ENCODE measurements around the gene NR2F1-AS1.

DNA sequence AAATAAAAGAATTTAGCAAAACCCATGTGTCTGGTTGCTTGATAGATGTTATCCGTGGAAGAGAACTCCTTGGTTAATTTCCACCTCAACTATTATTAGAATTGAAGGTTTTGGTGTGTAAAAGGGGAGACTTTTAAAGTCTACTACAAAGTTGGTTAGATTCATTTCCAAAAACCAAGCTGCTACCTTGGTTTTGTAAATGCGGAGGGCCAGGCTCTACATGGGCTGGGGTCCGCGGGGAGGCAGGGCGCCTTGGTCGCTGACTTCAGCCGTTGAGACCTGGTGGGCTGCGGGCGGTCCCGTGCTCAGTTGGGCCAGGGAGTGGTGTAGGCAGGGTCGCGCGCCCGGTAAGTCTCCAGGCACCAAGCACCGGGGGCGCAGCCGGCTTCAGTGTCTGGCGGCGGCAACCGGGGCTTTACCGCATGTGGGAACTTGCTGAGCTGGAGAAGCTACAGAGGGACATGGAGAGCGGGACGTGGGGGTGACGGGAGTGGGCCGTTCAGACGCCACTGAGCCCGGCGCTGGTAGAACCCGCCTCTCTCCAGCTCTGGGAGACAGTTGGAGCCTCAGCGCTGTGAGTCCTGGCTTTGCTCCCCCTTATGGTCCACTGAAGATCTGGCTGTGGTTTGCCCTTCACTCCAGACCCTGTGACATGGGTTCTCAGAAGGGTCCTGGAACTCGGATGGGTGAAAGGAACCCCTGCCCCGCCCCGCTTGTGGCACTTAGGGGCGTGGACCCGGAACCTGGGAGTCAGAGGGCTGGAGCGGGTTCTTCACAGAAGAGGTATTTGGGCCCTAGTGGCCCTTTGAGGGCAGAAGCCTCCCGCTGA lies 13.8 kb upstream of the NR2F1-AS1 start:
- TF ChIP-seq RB1 (IDR thresholded peaks at IDR 0.05; ENCODE audit: low read depth) (no peak), MXI1 (IDR thresholded peaks at IDR 0.05; ENCODE audit: low read depth, low read length) (no peak), CBX5 (IDR thresholded peaks at IDR 0.05; ENCODE audit: borderline replicate concordance, low read depth) (no peak), POLR2A (conservative IDR thresholded peaks at IDR 0.05) (no peak), ZNF75A (CRISPR knock-in tag; IDR thresholded peaks at IDR 0.05) (no peak), NR2C2 (CRISPR knock-in tag; IDR thresholded peaks at IDR 0.05) (no peak), NR2C2 (tag; IDR thresholded peaks at IDR 0.05) (no peak), NBN (IDR thresholded peaks at IDR 0.05; ENCODE audit: low read depth) (no peak), ZSCAN29 (IDR thresholded peaks at IDR 0.05) (no peak), ZNF133 (CRISPR knock-in tag; IDR thresholded peaks at IDR 0.05) (no peak)
- TF ChIP-seq, protein P1, sequence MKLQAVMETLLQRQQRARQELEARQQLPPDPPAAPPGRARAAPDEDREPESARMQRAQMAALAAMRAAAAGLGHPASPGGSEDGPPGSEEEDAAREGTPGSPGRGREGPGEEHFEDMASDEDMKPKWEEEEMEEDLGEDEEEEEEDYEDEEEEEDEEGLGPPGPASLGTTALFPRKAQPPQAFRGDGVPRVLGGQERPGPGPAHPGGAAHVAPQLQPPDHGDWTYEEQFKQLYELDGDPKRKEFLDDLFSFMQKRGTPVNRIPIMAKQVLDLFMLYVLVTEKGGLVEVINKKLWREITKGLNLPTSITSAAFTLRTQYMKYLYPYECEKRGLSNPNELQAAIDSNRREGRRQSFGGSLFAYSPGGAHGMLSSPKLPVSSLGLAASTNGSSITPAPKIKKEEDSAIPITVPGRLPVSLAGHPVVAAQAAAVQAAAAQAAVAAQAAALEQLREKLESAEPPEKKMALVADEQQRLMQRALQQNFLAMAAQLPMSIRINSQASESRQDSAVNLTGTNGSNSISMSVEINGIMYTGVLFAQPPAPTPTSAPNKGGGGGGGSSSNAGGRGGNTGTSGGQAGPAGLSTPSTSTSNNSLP (IDR thresholded peaks at IDR 0.05; ENCODE audit: borderline replicate concordance, low read depth, low read length), result no peak
- TF ChIP-seq, protein P2, sequence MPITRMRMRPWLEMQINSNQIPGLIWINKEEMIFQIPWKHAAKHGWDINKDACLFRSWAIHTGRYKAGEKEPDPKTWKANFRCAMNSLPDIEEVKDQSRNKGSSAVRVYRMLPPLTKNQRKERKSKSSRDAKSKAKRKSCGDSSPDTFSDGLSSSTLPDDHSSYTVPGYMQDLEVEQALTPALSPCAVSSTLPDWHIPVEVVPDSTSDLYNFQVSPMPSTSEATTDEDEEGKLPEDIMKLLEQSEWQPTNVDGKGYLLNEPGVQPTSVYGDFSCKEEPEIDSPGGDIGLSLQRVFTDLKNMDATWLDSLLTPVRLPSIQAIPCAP (CRISPR knock-in tag; IDR thresholded peaks at IDR 0.05; ENCODE audit: borderline replicate concordance), result no peak

Measured in K562 (cell line).